HepG2 (cell line): ENCODE results near the gene AXIN2. TPM values are rescaled to one million over a fixed set of nuclear protein-coding genes. Genes with fewer than 3 reads are reported as not detected.
A peak's percentile ranks its signal among the peaks of the same experiment; 100 is the strongest.

Source experiments
- EZH2 ChIP-seq: conservative IDR thresholded peaks from 2 replicates; pipeline ENCODE4 v1.6.1; 2012; ENCODE audit warnings: mild to moderate bottlenecking, low read depth, low read length, moderate library complexity
- FOSL2 ChIP-seq: sonication (generic); formaldehyde crosslinking; IDR thresholded peaks from 2 replicates; pipeline ENCODE4 v1.4.0; 2020; ENCODE audit warnings: missing genetic modification reagents
- MLXIP ChIP-seq: sonication (generic); formaldehyde crosslinking; IDR thresholded peaks from 2 replicates; pipeline ENCODE4 v1.9.0; 2021; ENCODE audit warnings: missing genetic modification reagents, borderline replicate concordance
- THAP7 ChIP-seq: sonication (generic); formaldehyde crosslinking; IDR thresholded peaks from 2 replicates; pipeline ENCODE4 v1.8.1; 2023; ENCODE audit warnings: mild to moderate bottlenecking, missing genetic modification reagents
- ZNF20 ChIP-seq: sonication (generic); formaldehyde crosslinking; IDR thresholded peaks from 2 replicates; pipeline ENCODE4 v1.4.0; 2020; ENCODE audit warnings: mild to moderate bottlenecking, moderate library complexity, missing genetic modification reagents
- ZNF446 ChIP-seq: sonication (generic); formaldehyde crosslinking; IDR thresholded peaks from 2 replicates; pipeline ENCODE4 v1.5.0; 2020; ENCODE audit warnings: mild to moderate bottlenecking, missing genetic modification reagents
- ZNF512B ChIP-seq: sonication (generic); formaldehyde crosslinking; IDR thresholded peaks from 2 replicates; pipeline ENCODE4 v1.5.1; 2020; ENCODE audit warnings: missing genetic modification reagents, mild to moderate bottlenecking, borderline replicate concordance
- ZNF629 ChIP-seq: sonication (generic); formaldehyde crosslinking; conservative IDR thresholded peaks from 2 replicates; pipeline ENCODE4 v1.5.0; 2020; ENCODE audit warnings: missing genetic modification reagents
- polyA plus RNA-seq, 8 experiments: library from polyadenylated mRNA; depleted of rRNA in 3 of 8; stranded (reverse) in 7 of 8; unstranded in 1 of 8; fragments of >200 nt; fragmentation: Illumina TruSeq in 4 of 8; extraction: Trizol in 4 of 8; gene quantifications; 2 replicates each; pipeline versions ENCODE4 v1.2.1 to v1.2.3, GENCODE V29; 2011 to 2016; ENCODE audit warnings: low read depth in 4 of 8, missing spikeins in 1 of 8, mixed read lengths in 1 of 8; ENCODE audit not compliant: insufficient read depth in 1 of 8
- total RNA-seq, 5 experiments: library from RNA; depleted of rRNA; stranded (reverse); fragments of >200 nt; fragmentation: Illumina TruSeq; extraction: Trizol; gene quantifications; 2 replicates each; pipeline ENCODE4 v1.2.3, GENCODE V29; 2016; ENCODE audit warnings: low read depth in 1 of 5

AXIN2 gene
- total and polyA plus RNA-seq, 2 of the 13 experiments (the other 11 are each of a cell fraction or from before 2014, with no cell fraction given): 58.6 to 63.4 TPM

GRCh38 chr17:65564793-65565192 is 3.3 kb upstream of the AXIN2 start (continued):
- TF ChIP-seq FOSL2 (0 out of 2 replicates have a peak, but pooled peaks have one; percentile 14), ZNF512B (no peak), EZH2 (no peak), ZNF20 (CRISPR knock-in tag) (no peak), ZNF446 (no peak), MLXIP (CRISPR knock-in tag) (no peak), THAP7 (no peak), ZNF629 (CRISPR knock-in tag) (no peak)
- TF ChIP-seq, all 625 proteins: peak for 28
